ENCODE results near the gene PTPRG.

The PTPRG gene

DNA sequence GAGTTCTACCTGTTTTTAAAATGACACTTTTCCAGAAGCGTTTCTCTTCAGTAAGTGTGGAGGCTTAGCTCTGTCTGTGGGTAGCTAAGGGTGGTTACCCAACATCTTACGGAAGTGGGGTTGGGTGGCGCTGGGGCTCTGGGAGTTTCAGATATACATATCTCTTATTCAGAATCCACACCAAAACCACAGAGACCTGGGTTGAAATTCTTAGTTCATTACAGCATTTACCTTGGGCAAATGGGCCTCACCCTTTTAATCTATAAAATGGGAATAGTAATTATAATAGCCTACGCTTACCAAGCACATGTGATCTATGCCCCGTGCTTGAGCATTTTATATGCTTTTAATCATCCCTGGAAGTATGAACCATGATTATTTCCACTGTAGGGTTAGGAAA, 9.4 kb downstream of the PTPRG start:
- Histone ChIP-seq H3K4me3 (ENCODE audit: low read depth, low read length) (no peak overlapping the region), H3K27me3 (ENCODE audit: control insufficient read depth, insufficient read depth, low read length) (no peaks in the 10 kb centered on the region), H2AFZ (no peak overlapping the region), H3K36me3 (ENCODE audit: control insufficient read depth, insufficient read depth, low read length) (no peaks in the 10 kb centered on the region), H3K4me2 (ENCODE audit: low read length) (no peak overlapping the region), H3K79me2 (peaks cover 67% of the 10 kb centered on the region), H3K9ac (no peak overlapping the region), H3K27ac (no peak overlapping the region), H3K9me3 (ENCODE audit: control insufficient read depth, low read length) (no peaks in the 10 kb centered on the region), H3K4me1 (peaks cover 19% of the 10 kb centered on the region)
- TF ChIP-seq, protein P1, sequence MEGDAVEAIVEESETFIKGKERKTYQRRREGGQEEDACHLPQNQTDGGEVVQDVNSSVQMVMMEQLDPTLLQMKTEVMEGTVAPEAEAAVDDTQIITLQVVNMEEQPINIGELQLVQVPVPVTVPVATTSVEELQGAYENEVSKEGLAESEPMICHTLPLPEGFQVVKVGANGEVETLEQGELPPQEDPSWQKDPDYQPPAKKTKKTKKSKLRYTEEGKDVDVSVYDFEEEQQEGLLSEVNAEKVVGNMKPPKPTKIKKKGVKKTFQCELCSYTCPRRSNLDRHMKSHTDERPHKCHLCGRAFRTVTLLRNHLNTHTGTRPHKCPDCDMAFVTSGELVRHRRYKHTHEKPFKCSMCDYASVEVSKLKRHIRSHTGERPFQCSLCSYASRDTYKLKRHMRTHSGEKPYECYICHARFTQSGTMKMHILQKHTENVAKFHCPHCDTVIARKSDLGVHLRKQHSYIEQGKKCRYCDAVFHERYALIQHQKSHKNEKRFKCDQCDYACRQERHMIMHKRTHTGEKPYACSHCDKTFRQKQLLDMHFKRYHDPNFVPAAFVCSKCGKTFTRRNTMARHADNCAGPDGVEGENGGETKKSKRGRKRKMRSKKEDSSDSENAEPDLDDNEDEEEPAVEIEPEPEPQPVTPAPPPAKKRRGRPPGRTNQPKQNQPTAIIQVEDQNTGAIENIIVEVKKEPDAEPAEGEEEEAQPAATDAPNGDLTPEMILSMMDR (IDR thresholded peaks at IDR 0.05): no peak

DNA sequence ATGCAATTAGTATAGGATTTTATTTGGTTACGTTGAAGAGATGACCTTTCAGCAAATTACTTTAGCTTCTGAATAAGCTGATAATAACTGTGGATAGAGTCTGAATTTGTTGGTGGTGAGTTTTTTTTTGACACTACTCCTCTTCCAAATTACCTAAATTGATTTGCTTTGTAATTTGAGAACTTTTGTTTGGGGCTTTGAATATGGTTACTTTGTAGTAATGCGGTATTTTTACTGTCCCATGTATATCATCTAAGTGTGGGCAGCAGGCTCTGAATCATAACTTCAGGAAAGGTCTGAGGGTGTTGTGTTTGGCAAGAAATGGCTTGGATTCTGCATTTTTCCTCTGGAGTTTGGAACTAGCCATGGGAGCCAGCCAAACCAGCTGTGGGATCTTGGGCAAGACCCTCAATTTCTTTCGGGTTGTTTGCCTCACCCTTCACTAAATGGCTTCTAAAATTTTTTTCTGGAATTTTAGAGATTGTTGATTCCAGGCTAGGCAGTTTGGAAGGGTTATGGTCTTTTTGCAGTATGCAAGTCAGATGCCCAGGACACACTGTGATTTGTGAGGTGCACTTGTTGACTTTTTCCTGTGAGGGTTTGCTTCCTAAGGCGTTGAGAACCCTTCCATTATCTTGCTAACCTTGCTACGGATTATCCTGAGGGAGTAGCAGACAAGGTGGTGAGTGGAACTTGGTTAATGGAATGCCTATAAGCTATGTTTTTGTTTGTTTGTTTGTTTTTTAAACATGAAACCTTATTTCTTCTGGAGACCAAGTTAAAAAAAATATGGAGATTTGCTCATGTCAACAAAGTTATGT, 10.4 kb downstream of the PTPRG start:
- no peak overlapping the region for H2AFZ ChIP-seq
- no peak overlapping the region for H3K4me2 ChIP-seq (ENCODE audit: low read length)
- H3K36me3 ChIP-seq (ENCODE audit: control insufficient read depth, insufficient read depth, low read length): no peaks in the 10 kb centered on the region
- no peak overlapping the region for H3K27ac ChIP-seq
- peaks cover 59% of the 10 kb centered on the region for H3K79me2 ChIP-seq
- H3K9ac ChIP-seq: no peak overlapping the region
- peaks cover 21% of the 10 kb centered on the region for H3K4me1 ChIP-seq
- H3K4me3 ChIP-seq (ENCODE audit: low read depth, low read length): no peak overlapping the region
- TF ChIP-seq, protein P1 (IDR thresholded peaks at IDR 0.05): no peak
- H3K9me3 ChIP-seq (ENCODE audit: control insufficient read depth, low read length): no peaks in the 10 kb centered on the region
- no peaks in the 10 kb centered on the region for H3K27me3 ChIP-seq (ENCODE audit: control insufficient read depth, insufficient read depth, low read length)

DNA sequence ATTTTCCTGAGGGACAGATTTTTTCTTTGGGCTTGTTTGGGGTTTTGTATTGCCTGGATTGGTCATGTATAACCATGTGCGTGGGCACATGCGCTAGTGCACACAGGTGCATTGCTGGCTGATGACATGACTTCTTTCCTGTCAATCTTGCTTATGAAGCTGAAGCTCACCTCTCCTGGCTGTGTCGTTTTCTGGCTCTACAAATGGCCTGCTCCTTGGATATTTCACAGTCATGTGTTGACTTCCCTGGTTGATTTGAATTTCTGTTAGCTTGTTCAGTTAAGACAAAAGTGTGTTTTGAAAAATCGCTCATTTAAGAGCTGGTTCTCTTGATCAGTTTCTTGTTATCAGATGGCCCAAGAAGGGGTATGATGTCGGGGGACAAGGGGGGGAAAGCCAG, 11.5 kb downstream of the PTPRG start:
- no peak overlapping the region for H3K9ac ChIP-seq
- TF ChIP-seq, protein P1 (IDR thresholded peaks at IDR 0.05): no peak
- no peaks in the 10 kb centered on the region for H3K36me3 ChIP-seq (ENCODE audit: control insufficient read depth, insufficient read depth, low read length)
- peaks cover 26% of the 10 kb centered on the region for H3K4me1 ChIP-seq
- no peak overlapping the region for H3K4me2 ChIP-seq (ENCODE audit: low read length)
- H3K27me3 ChIP-seq (ENCODE audit: control insufficient read depth, insufficient read depth, low read length): no peaks in the 10 kb centered on the region
- H2AFZ ChIP-seq: no peak overlapping the region
- peaks cover 53% of the 10 kb centered on the region for H3K79me2 ChIP-seq
- H3K27ac ChIP-seq: no peak overlapping the region
- H3K9me3 ChIP-seq (ENCODE audit: control insufficient read depth, low read length): no peaks in the 10 kb centered on the region
- no peak overlapping the region for H3K4me3 ChIP-seq (ENCODE audit: low read depth, low read length)

DNA sequence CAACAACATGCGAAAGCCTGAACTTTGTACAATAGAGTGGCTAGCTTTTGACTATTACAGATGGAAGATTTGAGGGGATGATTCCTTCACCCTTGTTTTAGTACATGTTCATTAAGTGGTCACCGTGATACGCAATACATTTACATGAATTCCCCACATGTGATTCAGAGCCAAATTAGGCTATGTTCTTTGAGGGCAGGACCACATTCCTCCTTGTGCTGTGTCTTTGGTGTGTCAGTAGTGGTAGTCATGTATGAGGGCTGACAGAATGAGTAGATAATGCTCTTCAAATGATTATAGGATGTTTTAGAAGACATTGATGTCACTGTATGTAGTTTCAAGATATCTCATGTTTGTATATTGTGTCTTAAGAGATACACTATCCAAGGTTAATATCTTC, 12.1 kb downstream of the PTPRG start:
- H3K4me1 ChIP-seq: peaks cover 27% of the 10 kb centered on the region
- H3K9me3 ChIP-seq (ENCODE audit: control insufficient read depth, low read length): no peaks in the 10 kb centered on the region
- H3K27me3 ChIP-seq (ENCODE audit: control insufficient read depth, insufficient read depth, low read length): no peaks in the 10 kb centered on the region
- no peak overlapping the region for H3K9ac ChIP-seq
- H2AFZ ChIP-seq: no peak overlapping the region
- no peak overlapping the region for H3K4me3 ChIP-seq (ENCODE audit: low read depth, low read length)
- TF ChIP-seq, protein P1 (IDR thresholded peaks at IDR 0.05): no peak
- H3K36me3 ChIP-seq (ENCODE audit: control insufficient read depth, insufficient read depth, low read length): no peaks in the 10 kb centered on the region
- H3K27ac ChIP-seq: no peak overlapping the region
- peaks cover 52% of the 10 kb centered on the region for H3K79me2 ChIP-seq
- no peak overlapping the region for H3K4me2 ChIP-seq (ENCODE audit: low read length)

DNA sequence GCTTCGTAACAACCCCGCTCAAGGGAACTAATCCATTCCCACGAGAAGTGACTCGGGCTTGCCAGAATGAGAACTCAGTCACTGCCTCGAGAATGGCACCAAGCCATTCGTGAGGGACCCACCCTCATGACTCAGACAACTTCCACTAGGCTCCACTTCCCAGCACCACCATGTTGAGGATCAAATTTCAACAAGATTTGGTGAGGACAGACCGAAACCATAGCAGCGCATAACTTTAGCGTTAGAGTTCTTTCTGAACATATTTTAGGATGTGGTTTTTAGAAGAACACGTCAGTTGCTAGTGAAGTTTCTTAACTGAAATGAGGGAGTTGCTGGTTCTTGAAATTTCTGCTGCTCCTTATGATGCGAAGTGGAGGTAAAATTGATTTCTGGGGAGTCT, 13.5 kb downstream of the PTPRG start:
- no peaks in the 10 kb centered on the region for H3K36me3 ChIP-seq (ENCODE audit: control insufficient read depth, insufficient read depth, low read length)
- no peak overlapping the region for H3K27ac ChIP-seq
- no peak overlapping the region for H3K4me3 ChIP-seq (ENCODE audit: low read depth, low read length)
- H3K4me1 ChIP-seq: peaks cover 39% of the 10 kb centered on the region
- H2AFZ ChIP-seq: no peak overlapping the region
- no peak overlapping the region for H3K9ac ChIP-seq
- TF ChIP-seq, protein P1 (IDR thresholded peaks at IDR 0.05): no peak
- H3K4me2 ChIP-seq (ENCODE audit: low read length): no peak overlapping the region
- H3K79me2 ChIP-seq: peaks cover 45% of the 10 kb centered on the region
- no peaks in the 10 kb centered on the region for H3K9me3 ChIP-seq (ENCODE audit: control insufficient read depth, low read length)
- H3K27me3 ChIP-seq (ENCODE audit: control insufficient read depth, insufficient read depth, low read length): no peaks in the 10 kb centered on the region

Measured in parathyroid adenoma (tissue), 2 donors.